MM.1S (cell line): Measurements from ENCODE around the gene KL.

Experiments used
- DNase-seq: peaks from one replicate; pipeline ENCODE4 v3.0.0-alpha.2; 2015
- H2AFZ ChIP-seq: fragments of 300-600 bp; sonication (generic); 2 replicates; pipeline ENCODE4 v1.6.0; 2016; ENCODE audit warnings: antibody characterized with exemption, low read length
- H3F3A ChIP-seq: fragments of 300-600 bp; sonication (generic); 2 replicates; pipeline ENCODE4 v1.6.1; 2016; ENCODE audit warnings: mild to moderate bottlenecking, antibody characterized with exemption, low read length, moderate library complexity, mixed read lengths; ENCODE audit not compliant: insufficient read depth
- H3K27ac ChIP-seq: fragments of 300-600 bp; sonication (generic); 2 replicates; pipeline ENCODE4 v1.5.1; 2016; ENCODE audit warnings: mild to moderate bottlenecking, low read length
- H3K27me3 ChIP-seq: fragments of 300-600 bp; sonication (generic); replicated peaks from 2 replicates; pipeline ENCODE4 v1.6.0; 2016; ENCODE audit warnings: low read length; ENCODE audit not compliant: insufficient read depth
- H3K36me3 ChIP-seq: fragments of 300-600 bp; sonication (generic); replicated peaks from 2 replicates; pipeline ENCODE4 v1.6.1; 2016; ENCODE audit warnings: mild to moderate bottlenecking, low read length, mixed read lengths; ENCODE audit not compliant: insufficient read depth
- H3K4me1 ChIP-seq: fragments of 300-600 bp; sonication (generic); 2 replicates; pipeline ENCODE4 v1.6.1; 2016; ENCODE audit warnings: low read length, mixed read lengths
- H3K4me2 ChIP-seq: fragments of 300-600 bp; sonication (generic); 2 replicates; pipeline ENCODE4 v1.6.0; 2016; ENCODE audit warnings: low read depth, low read length
- H3K4me3 ChIP-seq: fragments of 300-600 bp; sonication (generic); 2 replicates; pipeline ENCODE4 v1.5.1; 2016; ENCODE audit warnings: low read length, mixed read lengths
- H3K79me2 ChIP-seq: fragments of 300-600 bp; sonication (generic); 2 replicates; pipeline ENCODE4 v1.6.1; 2016; ENCODE audit warnings: mixed run types, low read length, mixed read lengths
- H3K9ac ChIP-seq: fragments of 300-600 bp; sonication (generic); 2 replicates; pipeline ENCODE4 v1.6.1; 2016; ENCODE audit warnings: low read length, mixed read lengths
- H3K9me2 ChIP-seq: fragments of 300-600 bp; sonication (generic); replicated peaks from 2 replicates; pipeline ENCODE4 v1.6.1; 2016; ENCODE audit warnings: mild to moderate bottlenecking, low read length, mixed read lengths; ENCODE audit not compliant: insufficient read depth
- H3K9me3 ChIP-seq: fragments of 300-600 bp; sonication (generic); replicated peaks from 2 replicates; pipeline ENCODE4 v1.6.1; 2016; ENCODE audit warnings: mild to moderate bottlenecking, low read length, mixed read lengths; ENCODE audit not compliant: insufficient read depth
- H4K20me1 ChIP-seq: fragments of 300-600 bp; sonication (generic); 2 replicates; pipeline ENCODE4 v1.6.1; 2016; ENCODE audit warnings: mild to moderate bottlenecking, low read length, moderate library complexity, mixed read lengths; ENCODE audit not compliant: insufficient read depth
- CTCF ChIP-seq: fragments of 300-600 bp; sonication (generic); IDR thresholded peaks from 2 replicates; pipeline ENCODE4 v1.5.1; 2016; ENCODE audit warnings: antibody characterized with exemption, low read length, mixed read lengths
- EZH2 ChIP-seq: fragments of 300-600 bp; sonication (generic); optimal IDR thresholded peaks from 2 replicates; pipeline ENCODE3; 2017; ENCODE audit warnings: low read depth, mild to moderate bottlenecking, antibody characterized with exemption, low read length, mixed read lengths
- EZH2phosphoT487 ChIP-seq: fragments of 300-600 bp; sonication (generic); IDR thresholded peaks from 2 replicates; pipeline ENCODE4 v1.6.1; 2018; ENCODE audit warnings: antibody characterized with exemption, low read length

The KL gene

DNA sequence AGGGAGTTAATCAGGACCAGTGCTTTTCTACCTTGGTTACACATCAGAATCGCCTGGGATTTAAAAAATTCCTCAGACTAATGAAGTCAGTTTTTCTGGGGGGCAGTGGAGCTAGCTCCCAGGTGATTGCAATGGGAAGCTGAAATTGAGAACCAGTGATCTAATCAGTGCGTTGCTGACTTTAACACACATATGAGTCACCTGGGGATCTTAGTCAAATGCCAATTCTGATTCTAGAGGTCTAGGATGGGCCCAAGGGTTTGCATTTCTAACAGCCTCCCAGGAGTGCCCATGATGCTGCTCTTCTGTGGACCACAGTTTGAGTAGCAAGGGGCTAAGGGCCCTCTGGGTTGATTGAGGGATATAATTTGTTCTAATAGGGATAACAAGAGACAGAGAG lies 54.5 kb downstream of the KL start:
- no peaks in the 10 kb centered on the region for H3K9me3 ChIP-seq
- no peak overlapping the region for H3K4me3 ChIP-seq
- H3K27ac ChIP-seq: no peak overlapping the region
- no peak for DNase-seq
- no peaks in the 10 kb centered on the region for H3K79me2 ChIP-seq
- TF ChIP-seq EZH2 (no peak), EZH2phosphoT487 (no peak), CTCF (no peak)
- no peaks in the 10 kb centered on the region for H3K4me1 ChIP-seq
- no peaks in the 10 kb centered on the region for H3K9me2 ChIP-seq
- H4K20me1 ChIP-seq: no peaks in the 10 kb centered on the region
- no peak overlapping the region for H2AFZ ChIP-seq
- H3K27me3 ChIP-seq: no peaks in the 10 kb centered on the region
- no peaks in the 10 kb centered on the region for H3K36me3 ChIP-seq
- no peak overlapping the region for H3K4me2 ChIP-seq
- no peaks in the 10 kb centered on the region for H3F3A ChIP-seq
- no peak overlapping the region for H3K9ac ChIP-seq

- H3K4me2 ChIP-seq: no peak overlapping the region
- no peak overlapping the region for H2AFZ ChIP-seq
- no peaks in the 10 kb centered on the region for H3K27me3 ChIP-seq
- H4K20me1 ChIP-seq: no peaks in the 10 kb centered on the region
- H3K4me3 ChIP-seq: no peak overlapping the region
- DNase-seq: no peak
- no peak overlapping the region for H3K27ac ChIP-seq
- H3F3A ChIP-seq: no peaks in the 10 kb centered on the region
- H3K79me2 ChIP-seq: no peaks in the 10 kb centered on the region
- H3K4me1 ChIP-seq: no peaks in the 10 kb centered on the region
- no peak overlapping the region for H3K9ac ChIP-seq
- no peaks in the 10 kb centered on the region for H3K36me3 ChIP-seq
- H3K9me3 ChIP-seq: no peaks in the 10 kb centered on the region
- no peak for TF ChIP-seq EZH2
- no peak for TF ChIP-seq EZH2phosphoT487
- no peak for TF ChIP-seq CTCF
- H3K9me2 ChIP-seq: no peaks in the 10 kb centered on the region
Measured at GRCh38 chr13:33072282-33072681, 56.1 kb downstream of the KL start.

DNA sequence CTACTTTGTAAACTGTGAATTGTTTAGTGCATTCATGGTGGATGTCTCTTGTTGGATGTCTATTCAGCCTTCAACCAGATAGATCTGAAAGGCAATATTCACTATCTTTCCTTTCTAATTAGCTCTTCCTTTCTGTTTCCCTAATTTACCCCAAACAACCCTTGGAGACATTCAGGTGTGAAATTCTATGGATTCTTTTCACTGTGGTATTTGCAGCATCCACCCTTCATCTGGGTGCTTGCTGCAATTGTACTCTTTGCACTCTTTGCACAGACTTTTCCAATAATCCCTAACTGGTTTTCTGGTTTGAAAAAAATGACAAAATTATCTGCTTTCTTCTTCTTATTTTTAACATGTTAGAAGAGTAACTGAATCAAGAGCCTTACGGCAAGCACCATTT lies 56.5 kb downstream of the KL start:
- H4K20me1 ChIP-seq: no peaks in the 10 kb centered on the region

More for the DNA sequence above, 56.5 kb downstream of the KL start:
- Histone ChIP-seq H3K79me2 (no peaks in the 10 kb centered on the region), H3K9me3 (no peaks in the 10 kb centered on the region), H3K4me3 (no peak overlapping the region), H3K4me1 (no peaks in the 10 kb centered on the region), H3F3A (no peaks in the 10 kb centered on the region), H3K4me2 (no peak overlapping the region), H3K36me3 (no peaks in the 10 kb centered on the region), H3K27me3 (no peaks in the 10 kb centered on the region), H3K9ac (no peak overlapping the region), H2AFZ (no peak overlapping the region), H3K9me2 (no peaks in the 10 kb centered on the region), H3K27ac (no peak overlapping the region)
- TF ChIP-seq EZH2phosphoT487: no peak
- no peak for TF ChIP-seq EZH2
- no peak for TF ChIP-seq CTCF
- no peak for DNase-seq
